Activated CD8-positive, alpha-beta memory T cell treated with anti-CD3 and anti-CD28 coated beads, Interleukin-2, amount 10 ng/mL, durations not matched to agents 7 days and 5 days (primary cell): ENCODE results near the gene GRAMD2A. TPM values are rescaled to one million over a fixed set of nuclear protein-coding genes. Genes with fewer than 3 reads are reported as not detected.

ENCODE experiments used
- ATAC-seq: fragments of 150-1000 bp; cut with Tn5 transposase; one replicate; pipeline ENCODE4 v1.10.0; 2021; ENCODE audit warnings: moderate library complexity
- CTCF ChIA-PET: fragments of 350-600 bp; sonication (Branson Sonifier 250); formaldehyde crosslinking; loops from one replicate; lab custom pipeline; 2021; ENCODE audit warnings: antibody characterized with exemption; lab: Charles Lee
- DNase-seq: peaks from one replicate; pipeline ENCODE4 v3.0.0-alpha.2; 2020
- H3K27ac Mint-ChIP-seq: one replicate; pipeline ENCODE4 v1.8.0; 2021; ENCODE audit warnings: mild to moderate bottlenecking, mixed read lengths
- H3K27me3 Mint-ChIP-seq: one replicate; pipeline ENCODE4 v1.8.0; 2021; ENCODE audit warnings: mixed read lengths
- H3K36me3 Mint-ChIP-seq: one replicate; pipeline ENCODE4 v1.8.0; 2021; ENCODE audit warnings: mild to moderate bottlenecking, mixed read lengths
- H3K4me1 Mint-ChIP-seq: one replicate; pipeline ENCODE4 v1.8.0; 2021; ENCODE audit warnings: mixed read lengths
- H3K4me3 Mint-ChIP-seq: one replicate; pipeline ENCODE4 v1.8.0; 2021; ENCODE audit warnings: mild to moderate bottlenecking, moderate library complexity, mixed read lengths
- H3K9me3 Mint-ChIP-seq: one replicate; pipeline ENCODE4 v1.8.0; 2022; ENCODE audit warnings: low read depth, mixed read lengths
- total RNA-seq, 2 experiments: library from RNA; stranded (reverse); gene quantifications; one replicate each; pipeline ENCODE4 v1.2.3, GENCODE V29; 2021

GRAMD2A gene
- total RNA-seq, 2 experiments from 2014 or later = not detected

DNA sequence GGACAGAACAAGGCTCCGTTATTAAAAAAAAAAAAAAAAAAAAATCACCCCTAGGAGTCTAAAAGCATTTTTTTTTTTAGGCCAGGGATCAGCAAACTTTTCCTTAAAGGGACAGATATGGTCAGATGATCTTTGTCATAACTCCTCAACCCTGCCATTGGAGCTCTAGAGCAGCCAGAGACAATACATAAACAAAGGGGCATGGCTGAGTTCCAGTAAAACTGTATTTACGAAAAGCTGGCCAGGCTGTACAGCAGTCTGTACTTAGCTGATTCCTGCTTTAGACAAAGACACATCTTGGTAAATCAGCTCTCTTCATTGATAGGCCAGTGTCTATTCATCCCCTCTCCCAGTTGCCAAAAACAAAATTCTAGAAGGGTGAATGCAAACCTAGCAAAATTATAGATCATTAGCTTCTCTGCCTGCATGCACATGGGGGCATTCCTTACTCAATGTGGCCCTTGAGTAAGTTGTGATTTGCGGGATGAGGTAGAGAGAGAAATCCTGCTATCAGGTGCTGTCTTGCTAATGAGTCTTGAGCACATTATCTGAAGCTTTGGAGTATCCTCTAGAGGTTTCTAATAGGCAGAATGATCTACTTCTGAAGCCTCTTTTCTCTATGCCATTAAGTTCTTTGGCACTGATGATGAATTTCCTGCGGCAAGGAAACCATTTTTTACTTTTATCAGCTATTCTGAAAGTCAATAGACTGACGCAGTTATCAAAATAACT lies 44.2 kb downstream of the GRAMD2A start:
- H3K9me3 Mint-ChIP-seq = no peaks in the 10 kb centered on the region
- no peaks in the 10 kb centered on the region for H3K36me3 Mint-ChIP-seq
- DNase-seq (no peak), ATAC-seq (no peak)
- CTCF ChIA-PET = interaction anchor here (1.6 to 2.5 kb wide), 5 partner anchors 351 to 409 kb away, joined by 5 to 14 read pairs (median 9); no protein-coding TSS in a partner anchor
- H3K27me3 Mint-ChIP-seq = no peaks in the 10 kb centered on the region
- no peak overlapping the region for H3K4me3 Mint-ChIP-seq
- no peak overlapping the region for H3K27ac Mint-ChIP-seq
- H3K4me1 Mint-ChIP-seq = peaks cover 4% of the 10 kb centered on the region

DNA sequence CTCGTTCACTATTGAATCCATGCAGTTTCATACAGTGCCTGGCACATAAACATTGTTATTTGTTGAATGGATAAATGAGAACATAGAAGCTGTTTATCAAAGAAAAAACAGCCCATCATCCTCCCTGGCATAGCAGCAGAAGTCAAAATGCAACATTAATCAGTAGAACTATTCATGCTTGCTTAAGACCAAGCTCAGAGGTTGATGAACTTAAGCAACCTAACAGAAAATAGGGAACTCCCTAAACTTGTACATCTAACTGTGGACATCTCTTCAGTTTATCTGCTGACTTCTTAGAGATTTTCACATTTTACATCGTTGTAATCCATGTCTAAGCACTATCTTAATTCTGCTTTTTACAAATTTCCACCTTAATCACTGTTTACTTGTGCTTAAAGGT lies 50.2 kb downstream of the GRAMD2A start:
- ATAC-seq (no peak), DNase-seq (no peak)
- Mint-ChIP-seq H3K9me3 (no peaks in the 10 kb centered on the region), H3K27me3 (peaks cover 4% of the 10 kb centered on the region), H3K27ac (no peak overlapping the region), H3K4me1 (no peaks in the 10 kb centered on the region), H3K4me3 (no peak overlapping the region), H3K36me3 (no peaks in the 10 kb centered on the region)
- CTCF ChIA-PET = interaction anchor here (0.8 to 1.2 kb wide), 2 partner anchors 8 to 404 kb away, joined by 3 read pairs; no protein-coding TSS in a partner anchor

DNA sequence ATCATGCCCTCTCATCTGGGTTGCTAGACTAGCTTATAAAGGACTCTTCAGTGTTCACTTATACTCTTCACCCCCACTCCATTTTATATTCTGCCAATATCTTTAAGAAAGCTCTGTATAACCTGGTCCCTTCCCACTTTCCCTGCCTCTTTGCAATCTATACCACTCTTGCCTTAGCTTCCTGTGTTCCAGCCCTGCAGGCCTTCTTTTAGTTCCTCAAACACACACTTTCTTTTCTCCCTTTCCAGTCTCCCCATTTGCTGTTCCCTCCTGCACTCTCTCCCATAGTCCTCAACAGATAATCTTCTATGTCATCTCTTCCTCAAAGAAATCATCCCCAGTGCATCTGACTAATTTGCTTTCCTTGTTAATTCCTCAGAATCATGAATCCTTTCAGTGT lies 50.7 kb downstream of the GRAMD2A start:
- H3K27ac Mint-ChIP-seq = no peak overlapping the region
- DNase-seq = no peak
- peaks cover 4% of the 10 kb centered on the region for H3K27me3 Mint-ChIP-seq
- ATAC-seq = no peak
- CTCF ChIA-PET = interaction anchor here (0.8 to 1.2 kb wide), 2 partner anchors 9 to 403 kb away, joined by 3 read pairs; no protein-coding TSS in a partner anchor
- H3K9me3 Mint-ChIP-seq = no peaks in the 10 kb centered on the region
- H3K4me3 Mint-ChIP-seq = no peak overlapping the region
- H3K4me1 Mint-ChIP-seq = peaks cover 2% of the 10 kb centered on the region
- no peaks in the 10 kb centered on the region for H3K36me3 Mint-ChIP-seq

DNA sequence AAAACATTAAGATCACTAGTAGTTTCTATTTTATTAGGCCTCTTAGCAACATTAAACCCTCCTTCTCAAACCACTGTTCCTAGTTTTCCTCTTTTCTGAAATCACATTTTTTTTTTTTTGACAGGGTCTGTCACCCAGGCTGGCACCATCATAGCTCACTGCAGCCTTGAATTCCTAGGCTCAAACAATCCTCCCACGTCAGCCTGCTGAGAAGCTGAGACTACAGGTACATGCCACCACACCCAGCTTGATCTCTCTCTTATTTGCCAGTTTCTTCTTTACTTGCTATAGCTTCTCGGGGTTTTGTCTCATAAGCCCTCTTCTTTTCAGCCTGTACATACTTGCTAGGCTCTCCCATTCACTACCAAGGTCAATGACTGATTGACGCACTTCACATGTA lies 51.4 kb downstream of the GRAMD2A start:
- CTCF ChIA-PET = interaction anchor here (1.2 to 1.9 kb wide), 2 partner anchors 10 to 402 kb away, joined by 3 to 7 read pairs; no protein-coding TSS in a partner anchor
- Mint-ChIP-seq H3K27me3 (peaks cover 4% of the 10 kb centered on the region), H3K4me3 (no peak overlapping the region), H3K4me1 (peaks cover 9% of the 10 kb centered on the region), H3K27ac (no peak overlapping the region), H3K36me3 (no peaks in the 10 kb centered on the region), H3K9me3 (no peaks in the 10 kb centered on the region)
- no peak for DNase-seq
- ATAC-seq = no peak

DNA sequence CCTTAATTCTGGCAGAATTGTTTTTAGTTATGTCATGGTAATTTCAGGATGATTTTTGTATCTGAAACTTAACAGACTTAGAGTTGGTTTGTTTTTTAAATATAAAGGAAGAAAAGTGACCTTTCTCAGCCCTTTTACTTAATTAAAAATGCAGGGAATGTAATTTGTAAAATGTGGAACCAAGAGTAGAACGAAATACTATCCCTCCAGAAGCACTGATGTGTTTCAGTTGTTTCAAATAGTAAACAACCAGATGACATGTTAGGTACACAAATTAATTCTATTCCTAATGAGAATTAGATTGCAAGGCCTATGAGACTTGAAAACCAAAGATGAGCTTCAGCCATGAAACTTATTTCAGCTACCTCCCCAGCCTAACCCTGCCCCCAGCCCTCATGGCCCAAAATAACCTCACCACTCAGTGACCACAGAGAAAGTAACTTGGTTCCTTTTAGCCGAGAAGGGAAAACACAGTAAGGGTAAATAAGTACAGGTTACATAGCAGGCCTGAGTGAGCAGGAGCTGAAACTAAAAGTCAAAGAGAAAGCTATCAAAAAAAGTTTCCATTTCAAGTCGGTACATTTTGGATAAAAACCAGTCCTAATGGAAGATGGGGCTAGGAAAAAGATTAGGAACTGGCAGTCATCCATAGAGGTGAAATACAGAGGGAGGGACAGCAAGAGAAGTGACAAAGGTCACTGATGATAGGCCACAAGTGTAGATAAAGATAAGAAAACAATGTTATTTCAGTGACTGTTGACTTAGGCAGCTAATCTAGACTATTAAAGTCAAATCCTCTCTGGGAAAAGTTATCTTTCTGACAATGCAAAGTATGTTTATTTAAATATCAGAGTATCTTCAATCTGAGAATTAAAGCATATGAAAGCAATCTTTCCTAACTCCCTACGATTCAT lies 56.2 kb downstream of the GRAMD2A start:
- Mint-ChIP-seq H3K27ac (no peak overlapping the region), H3K9me3 (no peaks in the 10 kb centered on the region), H3K4me1 (peaks cover 9% of the 10 kb centered on the region), H3K27me3 (peaks cover 2% of the 10 kb centered on the region), H3K36me3 (no peaks in the 10 kb centered on the region), H3K4me3 (no peak overlapping the region)
- CTCF ChIA-PET = interaction anchor here (1.0 to 1.2 kb wide), 2 partner anchors 14 to 16 kb away, joined by 3 to 4 read pairs; no protein-coding TSS in a partner anchor
- ATAC-seq (no peak), DNase-seq (peak; percentile 46)

DNA sequence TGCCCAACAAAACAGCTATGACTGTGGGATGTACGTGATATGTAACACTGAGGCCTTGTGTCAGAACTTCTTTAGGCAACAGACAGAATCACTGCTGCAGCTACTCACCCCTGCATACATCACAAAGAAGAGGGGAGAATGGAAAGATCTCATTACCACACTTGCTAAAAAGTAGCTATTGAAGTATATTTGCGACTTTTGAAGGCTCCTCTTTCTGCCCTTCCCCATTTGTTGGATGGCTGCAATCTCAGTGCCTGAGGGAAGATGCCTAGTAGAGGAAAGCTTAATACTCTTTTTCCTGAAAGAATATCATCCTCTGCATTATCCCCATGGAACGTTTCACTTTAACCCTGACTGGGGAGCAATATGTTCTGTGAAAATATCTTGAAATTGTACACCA lies 57.5 kb downstream of the GRAMD2A start:
- Mint-ChIP-seq H3K27ac (no peak overlapping the region), H3K27me3 (peaks cover 2% of the 10 kb centered on the region), H3K9me3 (no peaks in the 10 kb centered on the region), H3K4me3 (no peak overlapping the region), H3K4me1 (peaks cover 9% of the 10 kb centered on the region), H3K36me3 (no peaks in the 10 kb centered on the region)
- CTCF ChIA-PET = no interaction called here
- no peak for ATAC-seq
- no peak for DNase-seq

DNA sequence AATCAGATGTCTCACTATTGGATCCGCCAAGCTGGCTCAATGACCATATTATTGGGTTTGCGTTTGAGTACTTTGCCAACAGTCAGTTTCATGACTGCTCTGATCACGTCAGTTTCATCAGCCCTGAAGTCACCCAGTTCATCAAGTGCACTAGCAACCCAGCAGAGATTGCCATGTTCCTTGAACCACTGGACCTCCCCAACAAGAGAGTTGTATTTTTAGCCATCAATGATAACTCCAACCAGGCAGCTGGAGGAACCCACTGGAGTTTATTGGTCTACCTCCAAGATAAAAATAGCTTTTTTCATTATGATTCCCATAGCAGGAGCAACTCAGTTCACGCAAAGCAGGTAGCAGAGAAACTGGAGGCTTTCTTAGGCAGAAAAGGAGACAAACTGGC lies 57.9 kb downstream of the GRAMD2A start:
- Mint-ChIP-seq H3K9me3 (no peaks in the 10 kb centered on the region), H3K4me1 (peaks cover 9% of the 10 kb centered on the region), H3K27ac (no peak overlapping the region), H3K36me3 (no peaks in the 10 kb centered on the region), H3K27me3 (no peaks in the 10 kb centered on the region), H3K4me3 (no peak overlapping the region)
- ATAC-seq = no peak
- no peak for DNase-seq
- CTCF ChIA-PET = no interaction called here

DNA sequence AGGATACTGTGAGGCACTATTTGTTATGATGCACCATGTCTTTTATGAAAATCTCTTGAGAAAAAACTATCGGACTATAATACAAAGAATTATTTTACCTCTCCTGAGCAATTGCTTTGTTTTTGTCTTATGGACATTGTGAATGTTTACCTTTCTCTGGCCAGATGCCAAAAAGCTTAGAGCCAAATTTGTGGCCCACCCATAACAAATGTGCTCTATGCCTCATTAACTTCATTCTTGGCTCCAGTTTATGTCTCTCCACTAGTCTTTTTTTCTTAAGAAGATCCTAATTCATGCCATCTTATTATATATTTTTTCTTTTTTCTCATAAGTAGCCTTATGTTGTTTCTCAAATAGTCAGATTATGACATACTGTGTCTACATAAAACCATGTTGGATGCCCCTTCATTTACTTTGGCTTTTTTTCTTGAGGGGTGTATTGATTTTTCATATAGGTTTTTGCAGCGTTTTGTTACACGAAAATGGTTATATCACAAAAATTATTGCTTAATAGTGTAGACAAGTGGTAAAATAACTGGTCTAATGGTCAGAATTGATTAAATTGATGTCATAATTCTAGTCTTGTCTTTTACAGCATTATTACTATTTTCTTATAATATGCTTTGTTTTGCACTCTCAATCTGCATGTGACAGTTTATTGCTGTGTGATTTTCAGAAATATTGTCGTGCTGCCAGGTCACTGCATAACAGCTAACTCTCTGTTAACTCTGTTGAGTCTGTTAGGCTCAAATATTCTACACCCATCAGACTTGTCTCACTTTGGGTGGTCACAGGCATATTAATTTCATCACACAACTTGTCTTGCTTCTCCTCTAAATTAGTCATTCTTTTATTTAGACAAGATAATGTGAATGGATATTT lies 61.2 kb downstream of the GRAMD2A start:
- ATAC-seq (no peak), DNase-seq (no peak)
- H3K4me1 Mint-ChIP-seq = peaks cover 2% of the 10 kb centered on the region
- H3K9me3 Mint-ChIP-seq = no peaks in the 10 kb centered on the region
- peaks cover 3% of the 10 kb centered on the region for H3K27me3 Mint-ChIP-seq
- CTCF ChIA-PET = no interaction called here
- no peaks in the 10 kb centered on the region for H3K36me3 Mint-ChIP-seq
- no peak overlapping the region for H3K4me3 Mint-ChIP-seq
- H3K27ac Mint-ChIP-seq = no peak overlapping the region

DNA sequence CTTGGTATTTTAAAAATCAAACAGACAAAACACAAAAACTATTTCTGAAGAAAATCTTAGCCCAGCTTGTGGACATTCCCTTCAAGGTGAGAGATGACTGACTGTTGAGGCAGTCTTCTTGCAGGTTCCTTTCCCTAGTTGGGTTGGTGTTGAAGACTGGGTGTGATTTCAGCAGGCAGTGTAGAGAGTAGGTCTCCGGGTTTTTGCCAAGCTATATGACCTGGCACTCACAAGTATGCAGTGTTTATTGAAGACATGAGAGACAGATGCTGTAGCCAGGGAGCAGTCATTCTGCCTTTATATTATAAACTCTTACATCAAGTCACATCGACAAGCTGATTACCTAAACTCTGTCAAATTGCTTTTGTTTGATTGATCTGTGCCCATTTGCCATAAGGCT lies 61.9 kb downstream of the GRAMD2A start:
- CTCF ChIA-PET = no interaction called here
- ATAC-seq (no peak), DNase-seq (no peak)

DNA sequence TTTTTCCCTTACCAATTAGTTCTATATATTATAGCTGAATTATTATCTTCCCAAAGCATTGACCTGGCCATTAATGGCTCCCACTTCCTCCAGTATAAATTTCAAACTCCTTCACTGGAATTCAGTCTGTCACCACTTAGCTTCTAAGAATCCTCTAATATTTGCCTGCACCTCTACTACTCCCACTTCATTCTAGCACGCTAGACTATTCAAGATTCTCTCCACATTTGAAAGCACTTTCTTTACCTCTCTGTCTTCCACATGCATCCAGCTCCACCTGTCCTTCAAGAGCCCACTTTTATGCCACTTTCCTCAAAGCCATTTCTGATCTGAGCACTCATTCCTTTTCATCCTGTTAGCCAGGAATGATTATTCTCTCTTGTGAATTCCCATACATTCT lies 64.4 kb downstream of the GRAMD2A start:
- Mint-ChIP-seq H3K9me3 (no peaks in the 10 kb centered on the region), H3K36me3 (no peaks in the 10 kb centered on the region), H3K27me3 (peaks cover 3% of the 10 kb centered on the region), H3K4me3 (no peak overlapping the region), H3K4me1 (no peaks in the 10 kb centered on the region), H3K27ac (no peak overlapping the region)
- DNase-seq (no peak), ATAC-seq (no peak)
- CTCF ChIA-PET = interaction anchor here (0.5 kb wide), 1 partner anchor 330 kb away, joined by 3 read pairs; no protein-coding TSS in a partner anchor

More for the DNA sequence above, 61.9 kb downstream of the GRAMD2A start:
- Mint-ChIP-seq H3K27me3 (peaks cover 3% of the 10 kb centered on the region), H3K9me3 (no peaks in the 10 kb centered on the region), H3K36me3 (no peaks in the 10 kb centered on the region), H3K4me3 (no peak overlapping the region), H3K4me1 (no peaks in the 10 kb centered on the region), H3K27ac (no peak overlapping the region)

DNA sequence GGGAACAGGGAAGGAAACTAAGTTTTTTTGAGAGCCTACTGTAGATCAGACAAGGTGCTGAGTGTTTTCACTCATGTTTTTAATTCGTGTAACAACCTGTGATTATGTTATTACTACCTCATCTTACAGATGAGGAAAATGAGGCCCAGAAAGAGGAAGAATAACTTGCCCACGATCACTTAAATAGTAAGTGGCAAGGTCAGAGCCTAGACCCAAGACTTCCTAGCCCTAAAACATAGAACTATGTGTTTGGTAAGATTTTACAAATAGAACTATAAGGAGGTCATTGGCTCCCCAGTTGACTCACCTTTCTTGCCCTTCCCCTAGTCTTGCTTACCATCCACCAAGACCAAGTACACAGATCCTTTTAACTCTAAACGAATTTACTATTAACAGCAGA lies 65.7 kb downstream of the GRAMD2A start:
- DNase-seq (no peak), ATAC-seq (no peak)
- CTCF ChIA-PET = no interaction called here
- peaks cover 3% of the 10 kb centered on the region for H3K27me3 Mint-ChIP-seq
- no peaks in the 10 kb centered on the region for H3K36me3 Mint-ChIP-seq
- no peak overlapping the region for H3K27ac Mint-ChIP-seq
- no peaks in the 10 kb centered on the region for H3K9me3 Mint-ChIP-seq
- no peak overlapping the region for H3K4me3 Mint-ChIP-seq
- H3K4me1 Mint-ChIP-seq = no peaks in the 10 kb centered on the region

DNA sequence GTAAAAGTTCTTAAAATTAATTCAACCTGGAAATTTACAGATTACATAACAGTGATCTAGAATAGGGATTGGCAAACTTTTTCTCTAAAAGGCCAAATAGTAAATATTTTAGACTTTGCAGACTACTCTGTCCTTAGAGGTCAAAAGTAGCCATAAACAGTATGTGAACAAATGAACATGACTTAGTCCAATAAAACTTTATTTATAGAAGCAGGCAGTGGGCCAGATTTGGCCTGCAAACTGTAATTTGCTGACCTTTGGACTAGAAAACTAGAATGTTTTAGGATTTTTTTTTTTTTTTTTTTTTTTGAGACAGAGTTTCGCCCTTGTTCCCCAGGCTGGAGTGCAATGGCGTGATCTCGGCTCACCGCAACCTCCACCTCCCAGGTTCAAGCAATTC lies 67.3 kb downstream of the GRAMD2A start:
- Mint-ChIP-seq H3K27ac (no peak overlapping the region), H3K9me3 (no peaks in the 10 kb centered on the region), H3K27me3 (peaks cover 3% of the 10 kb centered on the region), H3K36me3 (no peaks in the 10 kb centered on the region), H3K4me1 (no peaks in the 10 kb centered on the region), H3K4me3 (no peak overlapping the region)
- DNase-seq = no peak
- no peak for ATAC-seq
- CTCF ChIA-PET = interaction anchor here (0.7 to 1.1 kb wide), 2 partner anchors 386 to 1230 kb away, joined by 3 read pairs; no protein-coding TSS in a partner anchor

DNA sequence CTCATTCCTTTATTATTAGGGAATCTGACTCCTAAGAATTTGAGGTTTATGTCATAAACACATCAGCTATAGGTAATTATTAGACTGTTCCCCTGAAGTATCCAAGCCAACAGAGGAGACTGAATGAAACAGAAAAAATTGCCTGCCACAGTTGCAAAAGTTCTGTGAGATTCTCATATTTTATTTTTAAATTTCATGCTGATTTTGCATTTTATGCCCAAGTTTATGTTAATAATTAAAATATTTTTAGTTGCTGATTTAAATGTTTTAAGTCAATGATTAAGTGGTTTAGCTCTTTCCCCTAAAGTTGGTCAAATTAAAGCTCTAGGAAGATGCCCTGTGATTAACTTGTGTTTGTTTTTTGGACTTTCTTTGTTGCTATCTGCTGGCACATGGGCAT lies 69.2 kb downstream of the GRAMD2A start:
- H3K36me3 Mint-ChIP-seq = no peaks in the 10 kb centered on the region
- no peak overlapping the region for H3K4me3 Mint-ChIP-seq
- CTCF ChIA-PET = no interaction called here
- H3K4me1 Mint-ChIP-seq = no peaks in the 10 kb centered on the region
- no peaks in the 10 kb centered on the region for H3K9me3 Mint-ChIP-seq
- no peak overlapping the region for H3K27ac Mint-ChIP-seq
- peaks cover 3% of the 10 kb centered on the region for H3K27me3 Mint-ChIP-seq
- no peak for DNase-seq
- no peak for ATAC-seq
